IPS-11a (cell line): ENCODE data around the gene KIAA0825.

Experiments
- H3K4me3 ChIP-seq: one replicate; pipeline ENCODE4 v1.5.1; 2013; ENCODE audit warnings: low read depth, low read length, control low read depth

Gene KIAA0825

DNA sequence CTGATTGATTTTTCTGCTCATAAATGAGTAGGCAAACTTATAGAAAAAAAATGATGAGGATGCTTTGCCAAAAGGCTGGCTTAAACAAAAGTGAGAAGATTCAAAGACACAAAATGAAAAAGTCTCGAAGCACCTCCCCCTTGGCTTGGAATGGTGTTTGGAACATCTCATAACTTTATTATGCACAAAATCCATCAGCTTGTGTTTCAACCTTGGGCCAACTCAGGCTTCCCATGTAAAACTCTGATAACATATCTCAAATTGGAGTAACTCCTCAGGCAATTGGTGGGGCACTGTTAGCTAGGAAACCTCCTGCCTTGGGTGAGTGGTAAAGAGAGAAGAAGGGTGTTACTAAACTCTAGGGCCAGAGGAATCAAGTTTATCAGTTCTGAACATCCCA, 176.3 kb downstream of the KIAA0825 start:
- H3K4me3 ChIP-seq = no peak overlapping the region

DNA sequence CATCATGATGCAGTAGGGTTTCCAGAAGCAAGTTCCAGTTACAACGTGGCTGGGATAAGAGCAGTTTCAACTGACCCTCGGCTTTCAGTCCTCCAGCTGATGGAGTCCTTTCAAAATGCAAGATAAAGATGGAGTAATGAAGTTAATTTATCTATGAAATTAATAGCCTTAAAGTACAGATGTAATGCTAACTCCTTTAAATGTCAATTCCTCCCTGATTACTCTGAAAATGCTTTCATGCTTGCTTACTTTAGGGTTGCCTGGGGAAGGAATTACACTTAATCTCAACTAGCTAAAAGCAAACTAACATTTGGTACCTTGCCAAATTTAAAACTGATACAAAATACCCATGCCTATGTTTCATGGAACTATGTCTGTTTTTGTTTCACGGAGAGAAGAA, 178.4 kb downstream of the KIAA0825 start:
- no peak overlapping the region for H3K4me3 ChIP-seq

DNA sequence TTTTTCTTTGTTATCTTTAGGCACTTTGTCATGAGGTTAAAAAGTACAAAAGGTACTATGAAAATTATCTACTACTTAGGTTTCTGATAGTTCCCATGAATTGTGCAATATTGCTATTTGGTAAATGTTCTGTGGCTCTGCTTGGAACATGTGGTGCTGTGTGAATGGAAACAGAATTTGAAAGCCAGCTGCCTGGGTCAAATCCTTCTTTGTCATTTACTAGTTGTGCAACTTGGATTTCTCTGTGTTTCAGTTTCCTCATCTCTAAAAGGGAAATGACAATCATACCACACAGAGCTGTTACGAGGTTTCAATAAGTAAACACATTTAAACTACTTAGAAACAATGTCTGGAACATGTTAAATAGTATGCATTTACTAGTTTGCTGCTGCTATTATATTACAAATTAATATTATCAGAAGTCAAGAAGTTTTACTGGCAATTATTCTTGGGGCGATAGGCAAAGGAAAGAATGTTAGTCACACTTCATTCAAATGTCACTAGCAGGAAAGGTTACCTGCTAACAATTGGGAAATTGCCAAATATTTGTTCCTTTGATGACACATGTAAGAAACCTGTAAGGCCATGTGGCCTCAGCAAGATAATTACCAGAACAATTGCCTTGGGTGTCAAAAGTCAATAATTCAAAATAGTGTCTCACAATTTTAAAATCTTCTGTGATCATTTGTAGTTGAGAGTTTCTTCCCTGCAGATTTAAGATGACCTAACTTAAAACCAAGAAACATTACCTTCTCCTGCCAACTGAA, 184.8 kb downstream of the KIAA0825 start:
- H3K4me3 ChIP-seq = no peak overlapping the region

DNA sequence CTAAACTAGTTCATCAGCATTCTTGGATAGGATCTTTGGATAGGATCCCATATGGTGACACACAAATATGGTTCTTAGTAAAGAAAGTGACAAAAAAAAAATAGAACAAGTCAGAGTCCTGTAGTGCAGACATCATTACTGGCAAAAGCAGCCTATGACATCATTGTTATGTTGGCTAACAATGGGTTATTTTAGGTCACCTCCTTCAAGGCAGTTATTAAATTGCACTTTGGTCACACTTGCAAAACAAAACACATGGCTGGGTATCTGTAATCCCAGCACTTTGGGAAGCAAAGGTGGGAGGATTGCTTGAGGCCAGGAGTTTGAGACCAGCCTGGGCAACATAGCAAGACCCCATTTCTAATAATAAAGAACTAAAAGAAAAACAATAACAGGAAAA, 185.9 kb downstream of the KIAA0825 start:
- H3K4me3 ChIP-seq = no peak overlapping the region

DNA sequence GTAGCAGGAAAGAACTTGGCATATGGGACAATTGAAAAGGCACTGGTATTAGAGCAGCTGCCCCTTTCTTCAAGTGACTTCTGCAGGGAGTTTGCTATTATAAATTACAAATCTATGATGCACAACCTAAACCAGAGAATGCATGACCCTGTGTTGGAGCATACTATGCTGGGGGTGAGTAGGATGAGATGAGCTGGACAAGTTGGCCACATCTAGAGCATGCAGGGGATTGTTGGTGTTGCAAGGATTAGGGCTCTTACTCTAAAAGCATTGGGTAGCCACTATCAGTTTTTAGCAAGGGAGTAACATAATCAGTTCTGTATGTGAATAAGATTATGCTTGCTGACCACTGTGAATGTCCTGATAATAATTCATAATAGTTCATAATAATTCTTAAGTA, 186.7 kb downstream of the KIAA0825 start:
- no peak overlapping the region for H3K4me3 ChIP-seq

DNA sequence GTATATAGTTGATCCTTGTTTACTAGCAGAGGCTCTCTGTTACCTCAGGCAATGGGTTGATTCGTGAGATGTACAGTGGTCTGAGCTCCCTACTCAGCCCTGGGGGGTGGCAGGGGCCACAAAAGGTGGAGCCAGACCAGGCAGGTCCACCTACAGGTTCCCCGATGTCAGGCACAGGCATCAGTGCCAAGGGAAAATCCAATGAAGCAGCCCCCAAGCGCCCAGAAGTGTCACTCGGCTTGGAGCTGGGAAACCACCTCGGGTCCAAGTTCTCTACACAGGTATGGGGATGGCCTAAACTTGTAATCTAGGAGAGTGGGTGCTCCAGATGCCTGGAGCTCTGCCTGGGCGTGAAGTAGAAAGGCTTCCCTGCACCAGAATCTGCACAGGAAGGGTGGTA, 188.8 kb downstream of the KIAA0825 start:
- no peak overlapping the region for H3K4me3 ChIP-seq

- no peak overlapping the region for H3K4me3 ChIP-seq
Observed at GRCh38 chr5:94425396-94425795, 193.0 kb downstream of the KIAA0825 start.

DNA sequence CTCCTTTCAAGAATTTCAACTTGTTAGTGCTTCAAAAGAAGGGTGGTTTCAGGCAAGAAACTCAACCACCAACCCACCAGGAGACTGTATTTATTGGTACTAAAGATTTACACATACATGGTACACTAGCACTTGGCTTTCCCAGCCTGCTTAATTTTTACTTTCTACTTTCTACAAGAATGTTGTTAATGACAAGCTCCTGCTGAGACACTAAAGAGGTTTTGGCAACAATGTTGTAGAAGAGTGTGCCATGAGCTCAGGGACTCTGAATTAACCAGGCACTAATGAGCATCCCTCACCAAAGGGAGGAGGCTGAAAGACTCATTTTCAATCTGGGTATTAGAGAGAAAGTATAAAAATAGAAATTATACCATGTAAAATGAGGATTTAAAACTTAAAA, 195.0 kb downstream of the KIAA0825 start:
- H3K4me3 ChIP-seq = no peak overlapping the region

DNA sequence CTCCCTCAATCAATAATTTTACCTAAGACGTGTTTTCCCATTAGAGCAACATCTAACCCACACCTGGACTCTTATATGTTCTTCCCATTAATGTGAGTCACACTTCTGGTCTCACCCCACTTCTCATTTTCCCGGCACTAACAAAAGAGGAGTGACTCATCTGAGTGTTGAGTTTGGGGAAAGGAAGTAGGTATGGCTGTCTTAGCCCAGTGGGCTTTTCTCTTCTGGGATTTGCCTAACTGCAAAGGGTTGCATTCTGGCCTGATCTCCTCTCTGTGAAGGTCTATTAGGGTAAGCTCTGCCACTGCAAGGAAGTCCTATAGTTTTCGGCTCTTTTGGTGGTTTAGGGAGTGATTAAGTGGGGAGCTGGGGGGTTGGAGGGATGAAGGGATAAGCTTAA, 195.6 kb downstream of the KIAA0825 start:
- no peak overlapping the region for H3K4me3 ChIP-seq

- H3K4me3 ChIP-seq = no peak overlapping the region
Observed at GRCh38 chr5:94420885-94421284, 197.5 kb downstream of the KIAA0825 start.

GRCh38 chr5:94415798-94416197, 202.6 kb downstream of the KIAA0825 start:
- H3K4me3 ChIP-seq = no peak overlapping the region

DNA sequence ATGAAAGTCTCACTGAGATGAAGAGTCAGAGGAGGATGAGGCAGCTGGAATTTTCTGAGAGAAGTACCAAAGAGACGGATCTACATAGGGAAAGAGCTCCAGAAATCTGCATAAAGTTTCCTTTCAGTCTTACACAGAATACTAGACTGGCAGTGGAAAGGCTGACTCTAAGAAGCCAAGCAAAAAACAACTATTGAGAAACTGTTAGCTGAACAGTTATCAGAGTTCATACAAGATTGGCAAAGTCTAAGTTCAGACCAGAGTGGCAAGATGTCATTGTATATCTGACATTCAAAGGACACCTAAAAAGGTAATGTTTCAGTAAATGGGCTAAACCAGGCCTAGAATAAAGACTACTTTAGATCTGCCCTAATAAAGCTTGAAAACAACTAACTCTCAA, 209.0 kb downstream of the KIAA0825 start:
- no peak overlapping the region for H3K4me3 ChIP-seq

GRCh38 chr5:94407023-94407422, 211.4 kb downstream of the KIAA0825 start:
- no peak overlapping the region for H3K4me3 ChIP-seq

GRCh38 chr5:94403483-94403882, 214.9 kb downstream of the KIAA0825 start:
- no peak overlapping the region for H3K4me3 ChIP-seq

DNA sequence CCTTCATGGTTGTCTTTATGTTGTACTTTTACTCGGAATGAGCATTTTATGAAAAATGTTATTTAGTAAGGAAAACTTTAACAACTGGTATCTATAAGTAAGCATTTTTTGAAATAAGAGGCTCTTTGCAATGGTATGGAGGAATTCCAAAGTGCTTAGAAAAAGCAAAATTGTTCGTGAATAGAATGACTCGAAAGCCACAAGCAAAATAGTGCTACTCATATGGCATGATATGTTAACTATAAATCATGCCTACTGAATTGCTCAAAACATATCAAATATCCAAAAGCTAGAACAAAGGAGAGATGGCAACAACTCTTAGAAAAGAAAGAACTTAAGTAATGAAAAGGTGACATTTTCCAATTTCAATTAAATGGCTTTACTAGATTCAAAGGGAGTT, 216.3 kb downstream of the KIAA0825 start:
- no peak overlapping the region for H3K4me3 ChIP-seq

DNA sequence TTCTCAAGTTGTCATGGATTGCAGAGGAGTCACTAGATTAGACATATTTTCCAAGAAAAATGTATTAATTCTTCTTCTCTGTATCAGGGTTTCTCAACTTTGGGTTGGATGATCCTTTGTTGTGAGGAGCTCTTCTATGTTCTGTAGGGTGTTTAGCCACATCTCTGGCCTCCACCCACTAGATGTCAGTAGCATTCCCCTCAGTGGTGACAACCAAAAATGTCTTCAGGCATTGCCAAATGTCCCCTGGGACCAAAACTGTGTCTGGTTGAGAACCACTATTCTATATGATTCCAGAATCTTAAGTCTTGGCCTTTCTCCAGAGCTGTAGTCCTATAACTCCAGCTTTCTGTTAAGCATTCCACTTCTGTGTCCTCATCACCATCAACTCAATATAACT, 220.9 kb downstream of the KIAA0825 start:
- no peak overlapping the region for H3K4me3 ChIP-seq

DNA sequence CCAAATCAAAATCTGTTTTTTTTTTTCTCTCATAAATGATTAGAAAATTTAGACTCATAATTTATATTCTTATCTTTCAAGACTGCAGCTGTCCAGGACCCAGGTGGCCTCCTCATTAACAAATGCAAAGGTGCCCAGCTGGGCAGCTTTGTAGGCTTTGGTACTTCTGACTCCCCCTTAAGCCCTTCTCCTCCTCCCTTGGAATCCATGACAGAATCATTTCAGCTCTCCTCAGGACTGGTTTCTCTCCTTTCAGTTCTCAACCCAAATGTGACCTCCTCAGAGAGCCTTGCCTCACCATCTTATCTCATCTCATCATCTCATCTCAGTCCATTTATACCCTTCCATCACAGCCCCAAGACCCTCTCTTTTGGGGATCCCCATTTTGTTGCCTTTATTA, 221.7 kb downstream of the KIAA0825 start:
- no peak overlapping the region for H3K4me3 ChIP-seq

GRCh38 chr5:94395468-94395867, 222.9 kb downstream of the KIAA0825 start:
- H3K4me3 ChIP-seq = no peak overlapping the region

DNA sequence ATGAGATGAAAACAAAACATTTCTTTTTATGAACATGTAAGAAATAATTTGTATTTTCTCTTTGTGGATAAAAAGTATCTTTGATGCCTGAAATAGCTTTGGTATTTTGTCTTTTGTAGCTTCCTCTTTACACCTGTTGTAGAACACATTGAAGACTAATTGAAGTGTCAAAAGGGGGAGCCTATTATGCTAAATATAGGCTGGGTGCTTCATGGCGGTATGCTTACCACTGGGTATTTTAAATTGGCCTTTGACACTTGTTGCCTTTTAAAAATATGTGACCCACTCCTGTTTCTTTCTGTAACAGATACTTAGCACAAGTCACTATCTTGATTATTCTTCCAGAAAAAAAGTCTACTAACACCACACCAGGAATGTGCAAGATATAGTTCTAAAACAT, 226.4 kb downstream of the KIAA0825 start:
- no peak overlapping the region for H3K4me3 ChIP-seq

- H3K4me3 ChIP-seq = no peak overlapping the region
Observed at GRCh38 chr5:94389515-94389899, 228.9 kb downstream of the KIAA0825 start.

DNA sequence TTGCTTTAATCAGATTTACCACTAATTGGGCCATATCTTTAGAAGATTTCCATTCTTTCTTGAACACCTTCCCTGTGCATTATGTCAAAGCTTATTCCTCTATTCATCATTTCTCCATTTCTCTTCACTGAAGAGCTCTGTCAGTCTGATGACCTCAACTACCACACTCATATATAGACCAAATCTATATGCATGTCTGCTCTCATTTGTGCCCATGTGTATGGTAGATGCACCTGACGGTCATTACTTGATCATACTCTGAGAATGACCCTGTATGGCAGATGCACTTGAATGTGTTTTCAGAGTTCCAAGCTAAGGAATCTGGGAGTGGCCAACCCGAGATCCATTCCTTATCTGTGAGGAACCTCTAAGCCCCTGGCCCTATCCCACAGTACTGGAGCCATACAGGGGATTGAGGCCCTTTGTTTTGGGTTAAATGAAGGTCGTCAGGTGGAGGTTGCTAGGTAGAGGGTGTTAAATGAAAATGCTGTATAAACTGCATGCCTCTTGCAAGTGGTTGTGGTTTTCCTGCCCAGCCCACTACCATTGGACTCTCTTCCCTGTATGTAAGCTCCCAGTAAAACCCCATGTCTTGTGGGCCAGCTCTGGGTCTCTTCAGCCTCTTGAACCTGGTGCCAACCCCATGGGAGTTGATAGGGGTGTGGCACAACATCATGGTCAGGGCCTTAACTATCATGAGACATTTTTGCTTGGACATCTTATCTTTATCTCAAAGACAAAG, 229.5 kb downstream of the KIAA0825 start:
- no peak overlapping the region for H3K4me3 ChIP-seq

GRCh38 chr5:94385767-94386166, 232.6 kb downstream of the KIAA0825 start:
- H3K4me3 ChIP-seq = no peak overlapping the region

DNA sequence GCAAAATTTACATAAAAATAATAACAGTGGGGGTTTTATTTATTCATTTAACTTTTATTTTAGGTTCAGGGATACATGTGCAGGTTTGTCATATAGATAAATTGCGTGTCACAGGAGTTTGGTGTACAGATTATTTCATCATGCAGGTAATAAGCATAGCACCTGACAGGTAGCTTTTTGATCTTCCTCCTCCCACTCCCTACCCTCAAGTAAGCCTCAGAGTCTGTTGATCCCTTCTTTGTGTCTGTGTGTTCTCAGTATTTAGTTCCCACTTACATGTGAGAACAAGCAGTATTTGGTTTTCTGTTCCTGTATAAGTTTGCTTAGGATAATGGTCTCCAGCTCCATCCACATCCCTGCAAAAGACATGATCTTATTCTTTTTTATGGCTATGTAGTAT, 240.3 kb downstream of the KIAA0825 start:
- H3K4me3 ChIP-seq = no peak overlapping the region
